SU-DHL-6 (cell line): ENCODE data around the gene CROCC.

ENCODE experiments used
- EZH2phosphoT487 ChIP-seq: fragments of 200-600 bp; sonication (generic), shearing (Covaris generic); conservative IDR thresholded peaks from 2 replicates; pipeline ENCODE4 v1.6.1; 2018; ENCODE audit warnings: mild to moderate bottlenecking, antibody characterized with exemption, low read length, moderate library complexity, mixed read lengths
- TF ChIP-seq, protein P1 (sequence below): fragments of 200-600 bp; sonication (generic); IDR thresholded peaks from one replicate; pipeline ENCODE4 v1.5.1; 2017; ENCODE audit warnings: antibody characterized with exemption, mild to moderate bottlenecking, low read length, moderate library complexity; ENCODE audit not compliant: insufficient read depth, poor library complexity, severe bottlenecking

GRCh38 chr1:16905110-16905867 lies 16.4 kb upstream of the CROCC start:
- TF ChIP-seq, protein P1, sequence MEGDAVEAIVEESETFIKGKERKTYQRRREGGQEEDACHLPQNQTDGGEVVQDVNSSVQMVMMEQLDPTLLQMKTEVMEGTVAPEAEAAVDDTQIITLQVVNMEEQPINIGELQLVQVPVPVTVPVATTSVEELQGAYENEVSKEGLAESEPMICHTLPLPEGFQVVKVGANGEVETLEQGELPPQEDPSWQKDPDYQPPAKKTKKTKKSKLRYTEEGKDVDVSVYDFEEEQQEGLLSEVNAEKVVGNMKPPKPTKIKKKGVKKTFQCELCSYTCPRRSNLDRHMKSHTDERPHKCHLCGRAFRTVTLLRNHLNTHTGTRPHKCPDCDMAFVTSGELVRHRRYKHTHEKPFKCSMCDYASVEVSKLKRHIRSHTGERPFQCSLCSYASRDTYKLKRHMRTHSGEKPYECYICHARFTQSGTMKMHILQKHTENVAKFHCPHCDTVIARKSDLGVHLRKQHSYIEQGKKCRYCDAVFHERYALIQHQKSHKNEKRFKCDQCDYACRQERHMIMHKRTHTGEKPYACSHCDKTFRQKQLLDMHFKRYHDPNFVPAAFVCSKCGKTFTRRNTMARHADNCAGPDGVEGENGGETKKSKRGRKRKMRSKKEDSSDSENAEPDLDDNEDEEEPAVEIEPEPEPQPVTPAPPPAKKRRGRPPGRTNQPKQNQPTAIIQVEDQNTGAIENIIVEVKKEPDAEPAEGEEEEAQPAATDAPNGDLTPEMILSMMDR: no peak
- no peak for TF ChIP-seq EZH2phosphoT487
